K562 (cell line): ENCODE data around the gene LRP1. TPM values are rescaled to one million over a fixed set of nuclear protein-coding genes. Genes with fewer than 3 reads are reported as not detected.

Experiments used
- ATAC-seq: fragments of 200-7000 bp; cut with Tn5 transposase; 3 replicates; pipeline ENCODE4 v1.9.1; 2020; ENCODE audit warnings: moderate library complexity
- BruUV-seq: library from RNA; stranded (reverse); fragments of 400-500 nt; replicated peaks from 2 replicates; lab custom pipeline; 2021; lab: Mats Ljungman, UMichigan
- CTCF ChIA-PET: fragments of 300-600 bp; formaldehyde crosslinking; extraction: SDS; loops from one replicate; lab custom pipeline; 2021; ENCODE audit warnings: low intra/inter-chr PET ratio; lab: Yijun Ruan, JAX
- POLR2A ChIA-PET: fragments of 300-600, 350-650 bp; sonication (Branson Sonifier 250); formaldehyde crosslinking; extraction: SDS; loops from one replicate; lab custom pipeline; 2021; ENCODE audit warnings: antibody characterized with exemption, inconsistent platforms; lab: Yijun Ruan, JAX
- DNase-seq, 4 experiments: peaks; one replicate each; pipeline versions ENCODE4 v3.0.0 to v3.0.0-alpha.2; 2011 to 2018; ENCODE audit warnings: low spot score in 3 of 4, mixed read lengths in 3 of 4; ENCODE audit errors: extremely low read depth in 1 of 4
- FAIRE-seq: peaks from 2 replicates; lab custom pipeline; 2011; peaks lifted over from hg19 to GRCh38; lab: Jason Lieb, UNC
- H2AFZ ChIP-seq: 2 replicates; pipeline ENCODE4 v1.6.0; 2011; ENCODE audit warnings: low read depth, low read length, control low read depth, inconsistent platforms
- H3K27ac ChIP-seq: fragments of 200-600 bp; 3 replicates; pipeline ENCODE4 v1.8.0; 2011; ENCODE audit warnings: low read depth, mild to moderate bottlenecking, control low read depth, inconsistent platforms, low read length, moderate library complexity, mixed read lengths; ENCODE audit errors: extremely low read depth
- H3K27me3 ChIP-seq, 2 experiments: fragments of 300-600 bp in 1 of 2; 2 replicates in 1 of 2; 3 replicates in 1 of 2; pipeline versions ENCODE4 v1.6.0 to v1.8.0; 2011; ENCODE audit warnings: inconsistent platforms in 2 of 2, low read length in 2 of 2, mild to moderate bottlenecking in 1 of 2, mixed read lengths in 1 of 2, moderate library complexity in 1 of 2; ENCODE audit not compliant: control insufficient read depth in 2 of 2, insufficient read depth in 2 of 2
- H3K36me3 ChIP-seq: fragments of 300-600 bp; 3 replicates; pipeline ENCODE4 v1.8.0; 2011; ENCODE audit warnings: mild to moderate bottlenecking, low read length, inconsistent platforms; ENCODE audit not compliant: control insufficient read depth, insufficient read depth
- H3K4me1 ChIP-seq, 2 experiments: fragments of 200-600 bp in 1 of 2; replicated peaks in 1 of 2; 2 replicates in 1 of 2; 3 replicates in 1 of 2; pipeline versions ENCODE4 v1.5.1 to v1.8.0; 2011; ENCODE audit warnings: inconsistent platforms in 2 of 2, low read length in 2 of 2, mild to moderate bottlenecking in 1 of 2, mixed read lengths in 1 of 2, moderate library complexity in 1 of 2; ENCODE audit not compliant: control insufficient read depth in 2 of 2, insufficient read depth in 2 of 2
- H3K4me2 ChIP-seq: 2 replicates; pipeline ENCODE4 v1.6.1; 2011; ENCODE audit warnings: low read length, control low read depth, inconsistent platforms, mixed read lengths; ENCODE audit not compliant: insufficient read depth
- H3K4me3 ChIP-seq: fragments of 200-600 bp; sonication (generic), shearing (Covaris generic); 2 replicates; pipeline ENCODE4 v1.5.1; 2016; ENCODE audit warnings: control low read depth, inconsistent platforms
- H3K79me2 ChIP-seq: fragments of 200-600 bp; 3 replicates; pipeline ENCODE4 v1.8.0; 2011; ENCODE audit warnings: low read length, inconsistent platforms; ENCODE audit not compliant: control insufficient read depth, insufficient read depth
- H3K9ac ChIP-seq, 2 experiments: 2 replicates each; pipeline versions ENCODE4 v1.6.0 to v1.6.1; 2011; ENCODE audit warnings: low read depth in 2 of 2, low read length in 2 of 2, control low read depth in 1 of 2, inconsistent platforms in 1 of 2, mild to moderate bottlenecking in 1 of 2, mixed read lengths in 1 of 2; ENCODE audit not compliant: insufficient read depth in 1 of 2
- H3K9me1 ChIP-seq: one replicate; pipeline ENCODE4 v1.6.0; 2011; ENCODE audit warnings: inconsistent platforms, mild to moderate bottlenecking, low read length, moderate library complexity; ENCODE audit not compliant: control insufficient read depth, insufficient read depth
- H3K9me3 ChIP-seq: replicated peaks from 2 replicates; pipeline ENCODE4 v1.5.1; 2011; ENCODE audit warnings: low read depth, low read length, inconsistent platforms; ENCODE audit not compliant: control insufficient read depth, insufficient read depth
- H4K20me1 ChIP-seq: replicated peaks from 2 replicates; pipeline ENCODE4 v1.6.1; 2011; ENCODE audit warnings: low read length, inconsistent platforms, mixed read lengths; ENCODE audit not compliant: control insufficient read depth, insufficient read depth
- BRD9 ChIP-seq: fragments of 450-650 bp; IDR thresholded peaks from 2 replicates; pipeline ENCODE4 v1.6.1; 2018; ENCODE audit warnings: low read depth; ENCODE audit not compliant: partially characterized antibody
- CREM ChIP-seq: IDR thresholded peaks from 2 replicates; pipeline ENCODE4 v1.6.1; 2014; ENCODE audit warnings: antibody characterized with exemption, low read depth
- CTCF ChIP-seq, 3 experiments: IDR thresholded peaks in 2 of 3; conservative IDR thresholded peaks in 1 of 3; 2 replicates each; pipeline ENCODE4 v1.5.1; 2011 to 2012; ENCODE audit warnings: low read length in 3 of 3, mild to moderate bottlenecking in 3 of 3, control low read depth in 2 of 3, improper control_type of control experiment in 1 of 3, inconsistent platforms in 1 of 3, low read depth in 1 of 3, mixed read lengths in 1 of 3, moderate library complexity in 1 of 3; ENCODE audit not compliant: insufficient read depth in 2 of 3
- CTCFL ChIP-seq: IDR thresholded peaks from 2 replicates; pipeline ENCODE4 v1.6.1; 2011; ENCODE audit warnings: borderline replicate concordance, low read depth, mild to moderate bottlenecking, moderate library complexity, low read length; ENCODE audit not compliant: insufficient read depth, poor library complexity, severe bottlenecking
- DIDO1 ChIP-seq: fragments of 450-650 bp; IDR thresholded peaks from 2 replicates; pipeline ENCODE4 v1.6.1; 2016; ENCODE audit warnings: low read depth, missing biosample characterization, missing genetic modification characterization
- MAX ChIP-seq: sonication (generic); formaldehyde crosslinking; IDR thresholded peaks from 2 replicates; pipeline ENCODE4 v1.9.0; 2022; ENCODE audit warnings: mild to moderate bottlenecking, missing genetic modification reagents
- NFE2 ChIP-seq: IDR thresholded peaks from 2 replicates; pipeline ENCODE4 v1.6.1; 2014; ENCODE audit warnings: antibody characterized with exemption, low read depth
- RAD21 ChIP-seq, 2 experiments: fragments of 250-450 bp in 1 of 2; fragments of 450-650 bp in 1 of 2; sonication (Bioruptor Pico) in 1 of 2; formaldehyde crosslinking in 1 of 2; IDR thresholded peaks in 1 of 2; conservative IDR thresholded peaks in 1 of 2; 2 replicates each; pipeline versions ENCODE4 v1.4.0 to v1.8.0; 2020 to 2022; ENCODE audit warnings: mild to moderate bottlenecking in 2 of 2, moderate library complexity in 1 of 2
- TSC22D4 ChIP-seq: fragments of 450-650 bp; IDR thresholded peaks from 2 replicates; pipeline ENCODE4 v1.6.1; 2016; ENCODE audit warnings: missing genetic modification characterization, missing biosample characterization, control low read depth
- ZBTB7A ChIP-seq: IDR thresholded peaks from 2 replicates; pipeline ENCODE4 v1.6.1; 2011; ENCODE audit warnings: low read depth, mild to moderate bottlenecking, low read length, moderate library complexity, borderline replicate concordance; ENCODE audit not compliant: control insufficient read depth
- ZFP36 ChIP-seq: fragments of 150-350 bp; IDR thresholded peaks from 2 replicates; pipeline ENCODE4 v1.6.1; 2018; ENCODE audit warnings: low read length, low read depth; ENCODE audit not compliant: partially characterized antibody
- ZNF408 ChIP-seq: fragments of 250-450 bp; sonication (Bioruptor Pico); IDR thresholded peaks from 2 replicates; pipeline ENCODE4 v1.4.0; 2020; ENCODE audit warnings: low read depth, mild to moderate bottlenecking, moderate library complexity
- WGBS: fragments of 100-300 bp; shearing (Covaris generic); methylation state at CpG from one replicate; pipeline ENCODE4 v1.1.6; 2016; ENCODE audit warnings: low coverage, mixed read lengths; ENCODE audit not compliant: insufficient coverage; ENCODE audit errors: missing lambda C conversion rate; 5-methylcytosine and 5-hydroxymethylcytosine counted together
- in situ Hi-C: fragments of 300-500 bp; cut with MboI; formaldehyde crosslinking; loops from 4 replicates; pipeline ENCODE4 v1.15.0; 2018; ENCODE audit warnings: inconsistent platforms, mixed read lengths
- intact Hi-C: fragments of 100-400 bp; cut with micrococcal nuclease; formaldehyde crosslinking; loops from 2 replicates; pipeline ENCODE4 v1.14.2; 2022
- polyA plus RNA-seq, 8 experiments: library from polyadenylated mRNA; depleted of rRNA in 4 of 8; stranded (reverse) in 5 of 8; unstranded in 3 of 8; fragments of >200 nt; fragmentation: Nextera tagmentation in 2 of 8; fragmentation: Illumina TruSeq in 1 of 8; extraction: Ambion mirVana in 2 of 8; extraction: Trizol in 1 of 8; gene quantifications; 2 replicates each; pipeline versions ENCODE4 v1.2.1 to v1.2.3, GENCODE V29; 2011 to 2014; ENCODE audit warnings: inconsistent platforms in 1 of 8, missing spikeins in 1 of 8
- total RNA-seq, 7 experiments: library from RNA; depleted of rRNA in 6 of 7; stranded (reverse); fragments of >200 nt in 6 of 7; fragmentation: Illumina TruSeq in 2 of 7; extraction: Trizol in 2 of 7; gene quantifications; 2 replicates each; pipeline versions ENCODE4 v1.2.1 to v1.2.3, GENCODE V29; 2011 to 2021; ENCODE audit warnings: low replicate concordance in 1 of 7

Gene LRP1
- total and polyA plus RNA-seq, 9 of the 15 experiments (the other 6 are each of a cell fraction or from before 2014, with no cell fraction given), result 0.04 to 0.64 (median 0.19) TPM; not detected in 2

GRCh38 chr12:57195611-57196371 is 67.5 kb downstream of the LRP1 start:
- intact Hi-C loops, result loop anchor here (5.0 kb wide), 1 partner anchor 47 kb away; no protein-coding TSS in a partner anchor
- H3K9me1 ChIP-seq, result no peaks in the 10 kb centered on the region
- peak in 3 of 4 experiments; percentile 43 to 47 (median 46) for DNase-seq
- TF ChIP-seq ZBTB7A, result 0 out of 2 replicates have a peak, but pooled peaks have one; percentile 44
- TF ChIP-seq CREM, result peak; percentile 48
- no peak for TF ChIP-seq DIDO1 (tag)
- TF ChIP-seq RAD21 (CRISPR knock-in tag; conservative IDR thresholded peaks at IDR 0.05 in 1 of 2, IDR thresholded peaks at IDR 0.05 in 1 of 2), result peak in 1 of 2 experiments; percentile 31; a peak in 1 of 4 replicates
- no peak for TF ChIP-seq TSC22D4
- TF ChIP-seq ZNF408 (CRISPR knock-in tag), result no peak
- TF ChIP-seq NFE2, result 0 out of 2 replicates have a peak, but pooled peaks have one; percentile 9
- TF ChIP-seq ZFP36, result peak; percentile 55
- peak; percentile 29 to 59 (median 32); a peak in 4 of 6 replicates for TF ChIP-seq CTCF (IDR thresholded peaks at IDR 0.05 in 2 of 3, conservative IDR thresholded peaks at IDR 0.05 in 1 of 3; ENCODE audit: insufficient read depth in 2 of 3, low read depth in 1 of 3, low read length in 3 of 3)
- no peak for TF ChIP-seq CTCFL
- TF ChIP-seq MAX (CRISPR knock-in tag), result 0 out of 2 replicates have a peak, but pooled peaks have one; percentile 8
- peak; percentile 99 for TF ChIP-seq BRD9
- TF ChIP-seq, all 486 proteins: peak for 8
- H3K27ac ChIP-seq, result no peak overlapping the region
- no peak for FAIRE-seq
- no peak overlapping the region for H3K9ac ChIP-seq
- peaks cover 44% of the 10 kb centered on the region for H4K20me1 ChIP-seq
- no peaks in the 10 kb centered on the region for H3K79me2 ChIP-seq
- BruUV-seq, result no TSS peak
- H3K27me3 ChIP-seq, result peaks cover 65 to 98% of the 10 kb centered on the region in 2 experiments; a peak in 4 of 5 replicates
- CTCF ChIA-PET, result no interaction called here
- no peaks in the 10 kb centered on the region for H3K9me3 ChIP-seq
- POLR2A ChIA-PET, result interaction anchor here (0.6 to 1.0 kb wide), 2 partner anchors 45 to 89 kb away, joined by 3 to 4 read pairs; no protein-coding TSS in a partner anchor
- H3K36me3 ChIP-seq, result no peaks in the 10 kb centered on the region
- WGBS, result 4% methylated on average over 33 of the region's 34 CpGs
- ATAC-seq, result peak; percentile 79
- H3K4me1 ChIP-seq, result peaks cover 0 to 67% of the 10 kb centered on the region in 2 experiments; a peak in 2 of 5 replicates
- in situ Hi-C loops, result no loop called here
- H2AFZ ChIP-seq, result no peak overlapping the region
- no peak overlapping the region for H3K4me3 ChIP-seq
- no peak overlapping the region for H3K4me2 ChIP-seq
